H54 (cell line): ENCODE measurements around the gene TNFSF12.

ENCODE experiments used
- DNase-seq: peaks from one replicate; pipeline ENCODE4 v3.0.0; 2011; ENCODE audit warnings: low spot score, mixed read lengths; ENCODE audit not compliant: insufficient read length
- FAIRE-seq: peaks from 3 replicates; lab custom pipeline; 2011; peaks lifted over from hg19 to GRCh38; lab: Jason Lieb, UNC
- POLR2A ChIP-seq: IDR thresholded peaks from 2 replicates; pipeline ENCODE4 v1.6.1; 2011; ENCODE audit warnings: low read depth, mild to moderate bottlenecking, low read length

The TNFSF12 gene

GRCh38 chr17:7515911-7516610 is 32.8 kb upstream of the TNFSF12 start:
- TF ChIP-seq POLR2A = no peak

DNA sequence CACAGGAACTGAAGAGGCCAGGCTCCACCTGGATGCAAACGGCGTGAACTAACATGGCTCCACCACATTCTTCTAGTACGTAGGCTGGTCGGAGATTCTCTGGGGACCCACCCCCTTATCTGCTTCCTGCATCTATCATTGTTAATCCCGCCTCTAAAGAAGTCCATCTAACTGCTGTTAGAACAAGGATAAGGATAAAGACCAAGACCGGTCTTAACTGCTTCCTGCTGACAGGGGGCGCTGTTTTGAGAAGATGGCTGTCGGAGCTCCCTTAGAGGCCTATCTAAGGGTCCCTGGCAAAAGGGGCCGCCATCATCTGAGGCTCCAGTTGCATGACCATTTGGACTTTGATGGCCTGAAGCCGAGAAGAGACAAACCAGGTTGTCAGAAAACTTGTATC is 25.8 kb upstream of the TNFSF12 start:
- DNase-seq (no peak), FAIRE-seq (no peak)

More at GRCh38 chr17:7515911-7516610, 32.8 kb upstream of the TNFSF12 start:
- no peak for DNase-seq
- FAIRE-seq = no peak

DNA sequence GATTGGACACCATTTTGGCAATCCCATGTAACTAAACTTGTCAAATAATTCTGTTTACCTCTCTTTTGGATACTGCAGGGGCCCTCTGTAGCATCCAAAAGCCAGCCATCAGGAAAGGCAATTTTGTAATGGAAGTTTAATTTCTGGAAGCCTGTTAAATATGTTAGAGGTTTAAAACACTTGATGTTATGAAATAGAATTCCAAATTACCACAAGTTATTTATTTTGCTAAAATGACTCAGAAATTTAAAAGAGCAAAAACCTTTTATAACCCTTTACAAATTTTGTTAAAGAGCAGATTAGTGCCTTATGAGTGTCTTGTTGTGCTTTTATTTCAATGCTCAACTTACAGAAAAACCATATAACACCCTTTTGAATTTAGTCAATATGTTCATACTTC is 20.0 kb upstream of the TNFSF12 start:
- no peak for DNase-seq
- TF ChIP-seq POLR2A = no peak
- no peak for FAIRE-seq

More for the DNA sequence above, 25.8 kb upstream of the TNFSF12 start:
- no peak for TF ChIP-seq POLR2A

- TF ChIP-seq POLR2A = no peak
- DNase-seq (no peak), FAIRE-seq (no peak)
These were observed 18.6 kb upstream of the TNFSF12 start for GRCh38 chr17:7530023-7530900.

DNA sequence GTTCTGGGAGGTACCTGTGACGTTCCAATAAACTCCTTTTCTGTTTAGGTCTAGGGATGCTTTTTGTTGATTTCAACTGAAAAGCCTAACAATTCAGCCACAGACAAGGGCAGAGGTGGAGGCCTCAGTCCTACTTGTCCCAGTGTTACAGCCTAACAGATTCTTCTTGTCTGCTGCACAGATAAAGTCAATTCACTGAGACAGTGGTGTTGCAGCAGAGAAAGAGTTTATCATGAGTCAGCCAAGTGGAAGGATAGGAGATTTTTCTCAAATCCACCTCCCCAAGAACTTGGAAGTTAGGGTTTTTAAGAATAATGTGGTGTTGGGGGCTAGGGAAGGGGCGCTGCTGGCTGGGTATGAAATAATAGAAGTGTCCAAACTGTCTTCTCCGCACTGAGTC is 10.8 kb upstream of the TNFSF12 start:
- DNase-seq (no peak), FAIRE-seq (no peak)
- no peak for TF ChIP-seq POLR2A

DNA sequence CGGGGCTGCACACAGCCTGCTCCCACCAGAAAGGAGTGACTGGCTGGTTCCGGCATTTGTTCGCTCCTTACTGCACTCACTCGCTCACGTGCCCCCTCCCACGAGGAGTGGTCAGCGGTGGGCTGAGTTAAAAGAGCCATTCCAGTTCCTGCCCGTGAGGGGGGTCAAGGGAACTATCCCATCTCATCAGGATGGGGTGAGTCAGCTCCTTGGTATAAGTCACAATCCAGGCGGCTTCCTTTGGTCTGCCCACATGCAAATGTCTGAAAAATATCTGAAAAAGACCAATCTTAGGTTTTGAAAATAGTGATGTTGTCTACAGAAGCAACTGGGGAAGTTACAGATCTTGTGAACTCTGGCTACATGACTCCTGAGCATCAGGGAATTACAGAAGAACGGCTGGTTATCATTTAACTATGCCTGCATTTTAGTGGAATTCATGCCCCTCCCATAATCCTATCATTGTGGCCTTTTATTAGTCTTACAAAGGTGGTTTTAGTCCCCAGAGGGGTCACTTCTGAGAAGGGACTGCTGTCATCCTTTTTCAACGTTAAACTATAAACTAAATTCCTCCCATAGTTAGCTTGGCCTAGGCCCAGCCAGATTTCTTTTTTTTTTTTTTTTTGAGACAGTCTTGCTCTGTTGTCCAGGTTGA is 9.8 kb upstream of the TNFSF12 start:
- DNase-seq = no peak
- FAIRE-seq = no peak
- TF ChIP-seq POLR2A = no peak

DNA sequence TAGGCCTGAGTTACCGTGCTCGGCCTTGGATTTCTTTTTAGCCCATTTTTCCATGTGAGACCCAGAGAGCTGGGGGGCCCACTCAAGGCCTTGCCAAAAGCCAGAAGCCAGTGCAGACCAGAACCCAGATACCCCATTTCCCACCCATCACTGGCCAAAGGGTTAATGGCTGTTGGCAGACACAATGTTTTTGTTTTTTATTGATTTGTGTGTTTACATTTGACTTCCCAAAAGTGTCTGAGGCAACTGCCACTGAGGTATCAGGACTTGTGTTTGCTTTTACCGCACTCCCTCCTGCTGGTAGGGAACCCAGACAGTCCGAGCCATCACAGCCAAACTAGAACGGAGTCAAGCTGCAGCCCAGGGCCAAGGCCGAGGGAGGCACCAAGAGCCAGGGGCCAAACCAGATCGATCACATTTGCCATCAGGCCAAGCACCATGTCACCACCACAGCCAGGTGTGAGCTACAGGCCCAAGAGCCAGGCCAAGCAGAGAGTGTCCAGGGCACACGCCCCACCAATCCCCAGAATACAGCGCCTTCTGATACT is 7.7 kb upstream of the TNFSF12 start:
- DNase-seq (no peak), FAIRE-seq (no peak)
- TF ChIP-seq POLR2A = no peak

- FAIRE-seq (no peak), DNase-seq (no peak)
- TF ChIP-seq POLR2A = no peak
These were observed 3.9 kb upstream of the TNFSF12 start for GRCh38 chr17:7544911-7545310.

- TF ChIP-seq POLR2A = no peak
- no peak for DNase-seq
- FAIRE-seq = no peak
These were observed 670 bp downstream of the TNFSF12 start for GRCh38 chr17:7549401-7550055.

GRCh38 chr17:7550344-7550743 is 1.5 kb downstream of the TNFSF12 start:
- no peak for FAIRE-seq
- DNase-seq = no peak
- TF ChIP-seq POLR2A = no peak

DNA sequence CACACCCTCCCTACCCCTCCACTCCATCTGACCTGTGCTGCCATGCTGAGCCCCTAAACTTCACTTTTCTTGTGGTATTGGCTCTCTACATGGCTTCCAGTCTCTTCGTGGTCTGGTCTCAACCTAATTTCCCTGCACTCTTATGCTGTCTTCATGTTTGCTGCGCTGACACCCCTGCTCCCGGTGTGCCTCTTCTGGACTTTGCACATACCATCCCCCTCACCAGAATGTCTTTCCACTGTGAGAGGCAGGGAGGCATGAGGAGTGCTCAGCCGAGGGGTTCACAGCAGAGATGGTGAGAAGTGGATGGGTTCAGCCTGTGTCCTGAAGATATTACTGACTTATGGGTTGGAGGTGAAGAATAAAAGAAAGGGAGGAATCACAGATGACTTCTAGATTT is 2.5 kb downstream of the TNFSF12 start:
- no peak for FAIRE-seq

GRCh38 chr17:7552621-7553051 is 3.8 kb downstream of the TNFSF12 start:
- DNase-seq = no peak
- no peak for TF ChIP-seq POLR2A
- FAIRE-seq = no peak

More for the DNA sequence above, 2.5 kb downstream of the TNFSF12 start:
- TF ChIP-seq POLR2A = no peak
- no peak for DNase-seq

GRCh38 chr17:7553356-7553755 is 4.5 kb downstream of the TNFSF12 start:
- no peak for TF ChIP-seq POLR2A
- FAIRE-seq = no peak
- no peak for DNase-seq
